Measurements from ENCODE around the gene ZNF414.

DNA sequence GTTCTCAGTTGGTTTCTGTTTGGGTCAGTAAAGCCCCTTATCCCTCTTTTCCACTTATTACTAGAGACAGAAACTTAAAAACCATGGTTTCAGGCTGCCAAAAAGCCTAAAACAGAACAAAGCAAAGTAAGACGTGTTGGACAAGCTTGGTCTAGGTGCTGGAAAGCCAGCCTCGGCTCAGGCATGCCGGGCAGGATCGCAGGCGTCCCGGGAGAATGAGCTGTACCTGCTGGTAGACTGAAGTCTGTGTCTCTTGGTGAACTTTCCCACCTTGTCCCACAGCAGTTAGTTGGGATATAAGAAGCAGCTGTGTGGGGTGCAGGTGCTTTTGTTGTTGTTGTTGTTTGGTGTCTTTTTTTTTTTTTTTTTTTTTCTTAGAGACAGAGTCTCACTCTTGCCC, 32.4 kb downstream of the ZNF414 start:
- TF ChIP-seq CTCF (IDR thresholded peaks at IDR 0.05; ENCODE audit: poor library complexity) (no peak), EZH2phosphoT487 (IDR thresholded peaks at IDR 0.05; ENCODE audit: low read depth, severe bottlenecking, unreplicated experiment) (no peak), EZH2 (IDR thresholded peaks at IDR 0.05; ENCODE audit: borderline replicate concordance) (no peak)

All from hepatocyte (in vitro differentiated cells).